HepG2 (cell line): ENCODE measurements around the gene THRB. TPM values are rescaled to one million over a fixed set of nuclear protein-coding genes. Genes with fewer than 3 reads are reported as not detected.

Experiments
- BCL3 ChIP-seq: sonication (generic); formaldehyde crosslinking; IDR thresholded peaks from 2 replicates; pipeline ENCODE4 v1.5.1; 2020; ENCODE audit warnings: mild to moderate bottlenecking, missing genetic modification reagents, moderate library complexity
- ESRRA ChIP-seq: sonication (generic); formaldehyde crosslinking; IDR thresholded peaks from 2 replicates; pipeline ENCODE4 v1.5.1; 2020; ENCODE audit warnings: mild to moderate bottlenecking, low read depth, missing genetic modification reagents
- LCORL ChIP-seq, 2 experiments: fragments of 450-650 bp in 1 of 2; sonication (generic) in 1 of 2; formaldehyde crosslinking in 1 of 2; IDR thresholded peaks; 2 replicates each; pipeline versions ENCODE4 v1.5.0 to v1.6.1; 2017 to 2020; ENCODE audit warnings: antibody characterized with exemption in 1 of 2, missing genetic modification reagents in 1 of 2
- NRL ChIP-seq: sonication (generic); formaldehyde crosslinking; IDR thresholded peaks from 2 replicates; pipeline ENCODE4 v1.5.0; 2020; ENCODE audit warnings: missing genetic modification reagents, mild to moderate bottlenecking, moderate library complexity, borderline replicate concordance
- TFE3 ChIP-seq: IDR thresholded peaks from 2 replicates; pipeline ENCODE4 v1.6.1; 2016
- ZBTB34 ChIP-seq: sonication (generic); formaldehyde crosslinking; IDR thresholded peaks from 2 replicates; pipeline ENCODE4 v1.8.0; 2022; ENCODE audit warnings: mild to moderate bottlenecking, missing genetic modification reagents
- ZNF224 ChIP-seq: sonication (generic); formaldehyde crosslinking; IDR thresholded peaks from 2 replicates; pipeline ENCODE4 v1.5.0; 2020; ENCODE audit warnings: mild to moderate bottlenecking, missing genetic modification reagents
- ZNF331 ChIP-seq: sonication (generic); formaldehyde crosslinking; IDR thresholded peaks from 2 replicates; pipeline ENCODE4 v1.4.0; 2020; ENCODE audit warnings: missing genetic modification reagents
- polyA plus RNA-seq, 8 experiments: library from polyadenylated mRNA; depleted of rRNA in 3 of 8; stranded (reverse) in 7 of 8; unstranded in 1 of 8; fragments of >200 nt; fragmentation: Illumina TruSeq in 4 of 8; extraction: Trizol in 4 of 8; gene quantifications; 2 replicates each; pipeline versions ENCODE4 v1.2.1 to v1.2.3, GENCODE V29; 2011 to 2016; ENCODE audit warnings: low read depth in 4 of 8, missing spikeins in 1 of 8, mixed read lengths in 1 of 8; ENCODE audit not compliant: insufficient read depth in 1 of 8
- total RNA-seq, 5 experiments: library from RNA; depleted of rRNA; stranded (reverse); fragments of >200 nt; fragmentation: Illumina TruSeq; extraction: Trizol; gene quantifications; 2 replicates each; pipeline ENCODE4 v1.2.3, GENCODE V29; 2016; ENCODE audit warnings: low read depth in 1 of 5

Gene THRB
- total and polyA plus RNA-seq, 2 of the 13 experiments (the other 11 are each of a cell fraction or from before 2014, with no cell fraction given), result 4.7 to 22.7 TPM

GRCh38 chr3:24401090-24401810 lies 93.4 kb downstream of the THRB start (continued):
- no peak for TF ChIP-seq TFE3 (CRISPR knock-in tag)
- TF ChIP-seq ESRRA (CRISPR knock-in tag), result no peak
- no peak for TF ChIP-seq NRL (CRISPR knock-in tag)
- no peak for TF ChIP-seq ZNF331
- no peak for TF ChIP-seq ZNF224
- TF ChIP-seq BCL3 (CRISPR knock-in tag), result no peak
- no peak for TF ChIP-seq ZBTB34 (CRISPR knock-in tag)
- no peak for TF ChIP-seq LCORL (IDR thresholded peaks at IDR 0.05)
- no peak for TF ChIP-seq LCORL (CRISPR knock-in tag; IDR thresholded peaks at IDR 0.05)
